LNCAP (cell line): Measurements from ENCODE around the gene PRKAR1B.

Experiments used
- TF ChIP-seq, protein P1 (sequence below): fragments of 450-650 bp; IDR thresholded peaks from 2 replicates; pipeline ENCODE4 v1.5.1; 2017; ENCODE audit warnings: mild to moderate bottlenecking

PRKAR1B gene

GRCh38 chr7:696812-697551 lies 30.1 kb downstream of the PRKAR1B start:
- TF ChIP-seq, protein P1, sequence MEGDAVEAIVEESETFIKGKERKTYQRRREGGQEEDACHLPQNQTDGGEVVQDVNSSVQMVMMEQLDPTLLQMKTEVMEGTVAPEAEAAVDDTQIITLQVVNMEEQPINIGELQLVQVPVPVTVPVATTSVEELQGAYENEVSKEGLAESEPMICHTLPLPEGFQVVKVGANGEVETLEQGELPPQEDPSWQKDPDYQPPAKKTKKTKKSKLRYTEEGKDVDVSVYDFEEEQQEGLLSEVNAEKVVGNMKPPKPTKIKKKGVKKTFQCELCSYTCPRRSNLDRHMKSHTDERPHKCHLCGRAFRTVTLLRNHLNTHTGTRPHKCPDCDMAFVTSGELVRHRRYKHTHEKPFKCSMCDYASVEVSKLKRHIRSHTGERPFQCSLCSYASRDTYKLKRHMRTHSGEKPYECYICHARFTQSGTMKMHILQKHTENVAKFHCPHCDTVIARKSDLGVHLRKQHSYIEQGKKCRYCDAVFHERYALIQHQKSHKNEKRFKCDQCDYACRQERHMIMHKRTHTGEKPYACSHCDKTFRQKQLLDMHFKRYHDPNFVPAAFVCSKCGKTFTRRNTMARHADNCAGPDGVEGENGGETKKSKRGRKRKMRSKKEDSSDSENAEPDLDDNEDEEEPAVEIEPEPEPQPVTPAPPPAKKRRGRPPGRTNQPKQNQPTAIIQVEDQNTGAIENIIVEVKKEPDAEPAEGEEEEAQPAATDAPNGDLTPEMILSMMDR, result no peak

GRCh38 chr7:696426-696811 lies 30.7 kb downstream of the PRKAR1B start:
- TF ChIP-seq, protein P1, result no peak

GRCh38 chr7:693280-693679 lies 33.8 kb downstream of the PRKAR1B start:
- TF ChIP-seq, protein P1, result no peak

GRCh38 chr7:691361-692045 lies 35.6 kb downstream of the PRKAR1B start:
- TF ChIP-seq, protein P1, result no peak

- TF ChIP-seq, protein P1, result no peak
These were observed 36.4 kb downstream of the PRKAR1B start for GRCh38 chr7:690478-691360.

DNA sequence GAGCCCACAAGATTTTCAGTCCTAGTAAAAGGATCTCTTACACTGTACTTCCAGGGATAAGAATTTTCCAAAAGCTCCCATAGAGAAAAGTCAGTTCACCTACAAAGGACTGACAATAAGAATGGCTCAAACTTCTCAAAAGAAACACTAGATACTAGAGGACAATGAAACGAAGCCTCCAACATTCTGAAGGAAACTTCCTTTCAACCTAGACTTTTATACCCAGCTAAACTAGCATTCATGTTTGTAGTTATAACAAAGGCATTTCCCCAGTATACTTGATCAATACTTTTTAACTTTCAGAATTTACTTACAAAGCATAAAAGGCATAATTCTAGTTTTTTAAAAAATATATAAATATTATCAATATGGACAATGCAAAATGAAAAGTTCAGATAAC lies 41.5 kb downstream of the PRKAR1B start:
- TF ChIP-seq, protein P1, result no peak

GRCh38 chr7:684416-684815 lies 42.7 kb downstream of the PRKAR1B start:
- TF ChIP-seq, protein P1, result no peak
